Right renal pelvis (tissue), 4 donors: ENCODE data around the gene BIRC7. TPM values are rescaled to one million over a fixed set of nuclear protein-coding genes. Genes with fewer than 3 reads are reported as not detected.

Experiments
- DNase-seq, 4 donors: peaks; one replicate each; pipeline ENCODE4 v3.0.0-alpha.2; 2013; ENCODE audit warnings: low read depth in 4 of 4, low spot score in 3 of 4, missing footprints in 1 of 4
- polyA plus RNA-seq, 4 donors: library from polyadenylated mRNA; unstranded; fragments of 120-200 nt; gene quantifications; one replicate each; pipeline ENCODE4 v1.2.1, GENCODE V29; 2013; ENCODE audit not compliant: insufficient read length in 4 of 4

BIRC7 gene
- polyA plus RNA-seq, 4 donors, result 0.44 to 2.7 (median 2.1) TPM

DNA sequence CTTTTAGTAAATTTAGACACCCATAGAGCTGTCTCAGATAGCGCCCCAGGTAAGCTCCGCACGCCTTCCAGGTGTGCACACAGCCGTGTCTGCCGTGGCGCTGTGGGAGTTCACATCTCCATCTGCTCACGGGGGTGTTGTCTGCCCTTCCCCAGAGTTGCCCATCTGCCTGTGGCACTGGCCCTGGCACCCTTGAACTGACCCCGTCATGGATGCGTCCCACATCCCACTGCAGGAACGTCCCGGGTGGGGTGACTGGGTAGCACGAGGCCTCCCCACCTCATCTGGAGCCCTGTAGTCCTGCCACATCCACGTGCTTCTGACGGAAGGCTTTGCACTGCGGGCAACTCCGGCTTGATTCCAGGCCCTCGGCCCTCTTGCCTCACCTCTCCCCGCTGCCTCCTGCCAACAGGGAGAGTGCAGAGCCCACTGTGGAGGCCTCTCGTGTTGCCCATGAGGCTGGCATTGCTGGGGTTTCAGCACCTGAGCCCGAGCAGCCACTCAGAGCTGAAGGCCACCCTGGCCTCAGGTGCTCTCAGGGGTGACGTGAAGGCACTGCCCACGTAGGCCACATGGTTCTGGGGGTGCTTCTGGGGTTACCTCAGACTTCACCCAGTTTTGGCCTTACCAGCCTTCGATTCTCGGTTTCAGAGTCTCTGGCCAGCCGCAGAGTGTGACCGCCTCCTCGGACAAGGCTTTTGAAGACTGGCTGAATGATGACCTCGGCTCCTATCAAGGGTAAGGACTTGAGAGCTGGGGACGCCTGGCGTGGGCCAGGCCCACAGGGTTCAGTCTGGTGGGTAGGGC lies 42.0 kb downstream of the BIRC7 start:
- no peak for DNase-seq

DNA sequence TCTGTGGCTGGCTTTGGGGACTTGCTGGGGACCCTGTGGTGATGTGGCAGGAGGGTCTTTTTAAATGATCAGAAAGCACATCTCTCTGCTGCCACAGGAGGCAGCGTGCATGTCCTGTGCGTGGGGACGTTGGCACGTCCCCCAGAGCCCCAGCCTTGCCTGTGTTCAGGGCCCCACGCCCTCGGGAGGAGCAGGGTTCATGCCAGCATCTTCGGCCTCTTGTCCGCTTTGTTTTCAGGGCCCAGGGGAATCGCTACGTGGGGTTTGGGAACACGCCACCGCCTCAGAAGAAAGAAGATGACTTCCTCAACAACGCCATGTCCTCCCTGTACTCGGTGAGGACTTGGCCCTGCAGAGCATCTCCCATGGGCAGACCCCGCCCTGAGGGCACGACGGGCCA lies 43.0 kb downstream of the BIRC7 start:
- no peak for DNase-seq

DNA sequence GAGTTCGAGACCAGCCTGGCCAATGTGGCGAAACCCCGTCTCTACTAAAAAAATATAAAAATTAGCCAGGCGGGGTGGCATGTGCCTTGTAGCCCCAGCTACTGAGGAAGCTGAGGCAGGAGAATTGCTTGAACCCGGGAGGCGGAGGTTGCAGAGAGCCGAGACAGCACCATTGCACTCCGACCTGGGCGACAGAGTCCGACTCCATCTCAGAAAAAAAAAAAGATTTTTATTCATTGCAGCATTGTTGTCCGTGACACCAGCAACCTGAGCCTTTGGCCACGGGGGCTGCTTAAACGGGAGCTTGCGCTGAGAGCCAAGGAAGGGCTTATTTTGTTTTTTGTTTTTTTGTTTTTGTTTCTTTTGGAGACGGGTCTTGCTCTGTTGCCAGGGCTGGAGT lies 44.2 kb downstream of the BIRC7 start:
- no peak for DNase-seq

DNA sequence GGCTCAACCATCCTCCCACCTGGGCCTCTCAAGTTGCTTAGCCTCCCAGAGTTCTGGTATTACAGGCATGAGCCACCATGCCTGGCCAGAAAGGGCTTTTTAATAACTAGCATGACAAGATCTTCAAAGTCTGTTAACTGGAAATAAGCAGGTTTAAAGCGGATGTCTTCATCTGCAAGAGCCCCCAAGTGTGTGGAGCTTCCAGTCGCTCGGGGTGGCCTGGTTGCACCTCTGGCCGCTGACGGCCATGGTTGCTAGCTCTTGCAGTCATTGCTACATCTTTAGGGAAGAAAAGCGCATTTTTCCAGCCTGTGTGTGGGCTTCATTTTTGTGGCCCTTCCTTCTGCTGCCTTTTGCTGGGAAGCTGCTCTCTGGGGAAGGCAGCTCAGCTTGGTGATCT lies 44.7 kb downstream of the BIRC7 start:
- no peak for DNase-seq

DNA sequence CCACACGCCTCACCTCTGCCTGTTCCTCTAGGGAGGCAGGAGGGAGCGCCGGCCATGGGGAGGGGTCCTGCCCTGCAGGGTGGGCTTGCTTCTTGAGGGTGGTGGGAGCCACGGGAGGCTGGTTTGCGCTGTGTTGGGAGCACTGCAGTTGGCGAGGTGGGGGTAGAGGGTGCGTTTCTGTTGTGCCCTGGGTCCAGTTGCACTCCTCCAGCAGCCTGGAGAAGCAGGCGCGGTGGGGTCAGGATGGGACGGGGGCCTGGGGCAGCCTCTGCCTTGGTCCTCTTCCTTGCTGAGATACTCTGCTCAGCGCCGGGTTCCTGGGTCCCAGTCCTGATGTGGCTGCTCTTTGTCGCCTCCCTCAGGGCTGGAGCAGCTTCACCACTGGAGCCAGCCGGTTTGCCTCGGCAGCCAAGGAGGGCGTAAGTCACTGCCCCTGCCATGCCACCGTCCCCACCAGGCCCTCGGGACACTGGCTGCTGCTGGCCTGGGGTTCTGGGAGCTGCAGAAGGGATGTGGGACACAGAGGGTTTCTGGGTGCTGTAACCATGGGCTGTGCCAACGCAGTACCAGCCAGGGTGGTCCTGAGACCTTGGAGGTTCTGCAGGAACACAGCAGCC lies 45.3 kb downstream of the BIRC7 start:
- no peak for DNase-seq

DNA sequence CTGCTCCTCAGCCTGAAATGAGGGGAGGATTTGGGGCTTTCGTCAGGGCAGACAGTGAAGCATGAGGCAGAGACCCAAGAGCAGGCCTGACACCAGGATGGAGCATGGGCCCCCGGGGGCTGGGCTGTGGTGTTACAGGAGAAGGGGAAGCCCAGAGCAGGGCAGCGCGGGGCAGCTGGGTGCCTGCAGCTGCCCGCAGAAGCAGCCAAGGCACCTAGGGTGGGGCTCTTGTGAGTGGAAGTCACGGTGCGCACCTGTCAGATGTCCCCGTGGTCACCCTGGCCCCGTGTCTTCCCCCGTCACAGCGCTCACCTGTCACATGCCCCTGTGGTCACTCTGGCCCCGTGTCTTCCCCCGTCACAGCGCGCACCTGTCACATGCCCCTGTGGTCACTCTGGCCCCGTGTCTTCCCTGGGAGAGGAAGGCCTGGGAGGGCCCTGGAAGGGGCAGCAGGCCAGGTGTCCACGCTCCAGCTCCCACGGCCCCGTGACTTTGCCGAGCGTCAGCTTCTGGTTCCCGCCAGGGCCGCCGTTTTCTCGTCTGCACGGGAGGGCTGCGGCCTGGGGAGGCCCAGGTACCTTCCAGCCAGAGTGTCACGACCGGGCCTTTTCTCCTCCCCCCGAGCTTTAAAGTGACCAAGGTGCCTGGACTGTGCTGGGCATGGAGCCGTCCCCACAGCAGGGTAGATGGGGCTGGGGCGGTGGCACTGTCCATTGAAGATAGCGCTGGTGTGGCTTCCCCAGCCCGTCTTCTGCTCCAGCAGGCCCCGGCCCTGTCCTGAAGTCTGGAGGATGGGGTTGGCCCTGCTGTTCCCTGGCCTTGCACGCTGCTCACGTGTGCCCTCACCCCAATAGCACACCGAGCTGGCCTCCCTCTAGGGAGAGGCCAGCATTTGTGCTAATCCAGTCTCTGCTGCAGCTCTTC lies 46.3 kb downstream of the BIRC7 start:
- DNase-seq, result no peak

DNA sequence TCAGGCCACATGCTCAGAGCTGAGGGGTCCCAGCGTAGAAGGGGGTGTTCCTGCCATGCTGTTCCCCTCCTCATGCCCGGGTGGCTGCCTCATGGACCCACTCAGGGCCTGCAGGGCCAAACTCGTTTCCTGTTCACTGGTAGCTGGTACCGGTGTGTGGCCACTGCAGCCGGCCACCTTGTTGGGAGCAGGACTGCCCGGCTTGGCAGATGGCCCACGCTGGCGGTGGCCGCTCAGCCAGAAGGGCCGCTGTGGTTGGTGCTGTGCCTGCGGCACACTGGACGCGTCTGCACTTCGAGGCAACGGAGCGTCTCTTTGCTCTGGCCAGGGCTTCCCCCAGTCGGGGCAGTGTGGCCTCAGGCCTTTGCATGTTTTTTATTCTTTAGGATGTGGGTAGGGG lies 47.2 kb downstream of the BIRC7 start:
- DNase-seq, result no peak

DNA sequence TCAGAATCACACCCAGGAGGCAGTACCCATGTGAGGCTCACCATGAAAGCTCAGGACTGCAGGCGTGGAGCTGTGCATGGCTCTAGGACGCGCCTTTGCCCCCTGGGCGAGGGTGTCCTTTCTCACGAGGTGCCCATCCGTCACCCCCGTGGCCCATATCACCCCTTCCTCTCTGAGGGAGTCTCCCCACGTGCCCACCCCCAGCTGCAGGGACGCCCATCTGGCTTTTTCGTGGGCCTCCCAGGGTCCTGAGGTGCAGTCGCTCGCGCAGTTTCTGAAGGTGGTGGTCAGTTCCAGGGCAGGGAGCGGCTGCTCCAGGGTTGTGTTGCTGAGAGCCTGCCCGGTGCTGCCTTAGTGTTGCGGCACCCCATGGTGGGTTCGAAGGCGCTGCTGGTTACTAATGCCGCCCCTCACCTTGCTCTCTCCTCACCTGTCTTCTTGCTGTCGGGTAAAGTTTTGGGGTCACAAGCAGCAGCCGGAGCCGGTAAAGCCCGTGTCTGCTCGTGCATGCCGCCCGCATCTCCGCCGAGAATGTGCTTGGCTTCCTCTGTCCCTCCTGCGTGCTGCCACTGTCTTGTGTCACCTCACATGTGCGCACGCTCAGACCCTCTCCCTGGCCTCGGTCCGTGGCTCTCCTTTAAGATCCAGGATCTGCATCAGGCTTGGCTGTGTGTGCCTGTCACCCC lies 47.8 kb downstream of the BIRC7 start:
- DNase-seq, result no peak

DNA sequence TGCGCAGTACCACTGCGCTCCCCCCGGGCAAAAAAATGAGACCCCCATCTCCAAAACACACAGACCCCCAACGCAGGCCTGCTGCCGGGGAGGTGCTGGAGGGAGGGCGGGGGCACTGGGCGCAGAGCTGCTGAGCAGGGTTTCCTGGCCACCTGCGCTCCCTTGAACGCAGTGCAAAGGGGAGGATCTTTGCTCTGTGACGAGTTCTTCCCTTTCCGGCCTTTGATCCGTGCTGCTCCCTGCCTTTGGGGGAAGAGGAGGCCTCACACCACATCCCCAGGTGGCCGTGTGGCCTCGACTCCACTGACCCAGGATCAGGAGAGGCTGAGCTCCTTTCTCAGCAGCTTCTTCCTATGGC lies 48.4 kb downstream of the BIRC7 start:
- DNase-seq, result no peak

DNA sequence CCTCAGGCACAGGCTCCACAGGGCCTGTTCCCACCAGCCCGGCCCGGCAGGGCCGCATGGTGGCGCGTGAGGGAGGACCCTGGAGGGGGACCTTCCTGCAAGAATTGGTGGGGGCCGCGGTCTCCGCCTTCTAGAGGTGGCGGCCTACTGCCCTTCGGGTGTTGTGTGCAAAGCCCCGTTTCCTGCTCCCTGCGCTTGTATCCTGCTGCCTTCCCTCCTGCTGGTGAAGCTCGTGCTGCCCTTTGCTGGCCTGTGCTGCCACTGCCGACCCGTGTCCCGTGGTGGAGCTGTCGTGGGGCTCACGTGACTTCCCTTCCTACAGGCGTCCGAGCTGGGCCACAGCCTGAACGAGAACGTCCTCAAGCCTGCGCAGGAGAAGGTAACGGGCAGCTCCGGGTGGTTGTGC lies 48.8 kb downstream of the BIRC7 start:
- DNase-seq, result no peak

DNA sequence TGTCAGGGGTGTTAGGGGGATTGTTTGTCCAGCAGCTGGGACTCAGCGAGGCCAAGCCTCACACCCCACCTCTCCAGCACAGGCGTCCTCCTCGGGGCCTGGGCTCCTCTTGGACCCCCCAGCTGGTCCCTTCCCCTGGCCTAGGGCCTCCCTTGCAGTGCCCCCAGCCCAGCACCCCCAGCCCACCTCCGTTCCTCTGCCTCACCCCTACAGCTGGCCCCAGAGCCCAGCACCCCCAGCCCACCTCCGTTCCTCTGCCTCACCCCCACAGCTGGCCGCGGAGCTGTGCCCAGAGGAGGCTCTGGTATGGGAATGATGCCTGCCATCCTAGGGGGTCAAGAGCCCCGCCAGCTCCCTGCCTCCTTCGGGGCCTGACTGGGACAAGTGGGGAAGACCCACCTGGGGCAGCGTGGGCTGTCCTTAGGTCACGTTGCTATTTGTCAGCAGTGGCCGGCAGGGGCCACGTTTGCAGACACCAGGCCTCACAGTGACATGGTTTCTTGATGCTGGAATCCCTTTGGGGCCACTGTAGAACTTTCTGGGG lies 49.3 kb downstream of the BIRC7 start:
- DNase-seq, result no peak

DNA sequence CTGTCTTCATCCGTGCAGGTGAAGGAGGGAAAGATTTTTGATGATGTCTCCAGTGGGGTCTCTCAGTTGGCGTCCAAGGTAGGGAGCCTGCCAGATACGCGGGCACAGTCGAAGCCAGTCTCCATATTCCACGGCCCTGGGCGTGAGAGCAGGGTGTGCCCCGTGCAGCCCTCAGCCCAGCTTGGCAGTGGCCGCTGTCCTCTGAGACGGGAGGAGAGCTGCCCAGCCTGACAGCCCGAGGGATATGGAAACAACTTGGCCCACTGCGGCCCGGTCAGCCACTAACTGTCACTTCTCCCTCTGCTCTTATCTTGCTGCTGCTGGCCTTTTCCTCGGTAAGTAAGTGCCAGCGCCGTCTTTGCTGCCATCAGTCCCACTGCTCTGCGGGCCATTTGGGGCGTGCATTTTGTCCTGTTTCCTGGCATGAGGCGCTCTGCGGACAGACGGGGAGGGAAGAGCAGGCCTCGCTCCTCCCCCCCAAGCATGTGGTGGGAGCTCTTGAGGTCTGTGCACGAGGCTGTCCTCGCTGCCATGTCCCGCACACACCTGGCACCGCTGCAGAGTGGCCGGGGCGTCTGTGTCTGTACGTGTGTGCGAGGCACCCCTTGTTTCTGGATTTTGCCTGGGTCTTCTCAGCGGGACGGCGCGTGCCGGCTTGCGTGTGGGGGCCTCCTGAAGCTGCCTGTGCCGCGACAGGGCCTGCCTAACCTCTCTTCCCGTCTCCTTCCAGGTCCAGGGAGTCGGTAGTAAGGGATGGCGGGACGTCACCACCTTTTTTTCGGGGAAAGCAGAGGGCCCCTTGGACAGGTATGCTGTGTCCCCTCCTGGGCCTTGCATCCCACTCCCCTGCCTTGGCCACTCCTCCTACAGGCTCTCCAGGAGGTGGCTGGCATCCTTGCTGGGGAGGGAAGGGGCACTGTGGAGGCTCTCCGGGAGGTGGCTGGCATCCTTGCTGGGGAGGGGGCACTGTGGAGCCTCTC lies 50.2 kb downstream of the BIRC7 start:
- DNase-seq, result no peak

DNA sequence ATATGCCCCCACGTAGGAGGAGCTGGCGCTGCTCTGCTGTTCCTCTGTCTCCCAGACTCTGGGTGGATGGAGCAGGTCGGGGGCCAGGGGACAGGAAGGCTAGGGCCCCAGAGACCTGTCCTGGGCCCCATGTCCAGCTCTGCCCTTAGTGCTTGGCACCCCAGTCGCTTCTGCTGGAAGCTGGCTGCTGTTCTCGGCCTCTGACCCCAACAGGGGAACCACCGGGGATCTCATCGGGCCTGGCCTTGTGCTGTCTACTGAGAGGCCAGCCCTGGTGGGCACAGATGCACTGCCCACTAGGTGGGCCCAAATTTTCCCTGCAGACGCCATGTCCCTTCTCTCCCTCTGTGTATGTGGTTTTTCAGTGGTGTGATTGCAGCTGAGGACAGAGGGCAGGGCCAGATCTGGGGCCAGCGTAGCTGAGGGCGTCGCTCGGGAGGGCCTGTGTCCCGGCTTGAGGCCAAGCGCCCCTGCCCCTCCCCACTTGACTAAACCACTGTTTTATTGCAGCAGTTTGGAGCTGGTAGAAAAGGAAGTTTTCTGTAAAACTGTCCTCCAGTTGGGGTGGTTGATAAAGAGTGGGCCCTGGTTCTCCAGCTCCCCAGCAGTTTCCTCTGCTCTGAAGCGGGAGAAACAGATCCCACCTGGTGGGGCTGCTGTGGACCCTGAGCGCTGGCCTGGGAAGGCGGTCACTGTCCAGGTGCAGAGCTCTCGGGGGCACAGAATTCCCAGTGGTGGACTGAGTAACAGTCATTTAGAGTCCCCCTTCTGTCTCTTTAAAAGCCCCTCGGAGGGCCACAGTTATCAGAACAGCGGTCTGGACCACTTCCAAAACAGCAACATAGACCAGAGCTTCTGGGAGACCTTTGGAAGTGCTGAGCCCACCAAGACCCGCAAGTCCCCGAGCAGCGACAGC lies 51.3 kb downstream of the BIRC7 start:
- no peak for DNase-seq

DNA sequence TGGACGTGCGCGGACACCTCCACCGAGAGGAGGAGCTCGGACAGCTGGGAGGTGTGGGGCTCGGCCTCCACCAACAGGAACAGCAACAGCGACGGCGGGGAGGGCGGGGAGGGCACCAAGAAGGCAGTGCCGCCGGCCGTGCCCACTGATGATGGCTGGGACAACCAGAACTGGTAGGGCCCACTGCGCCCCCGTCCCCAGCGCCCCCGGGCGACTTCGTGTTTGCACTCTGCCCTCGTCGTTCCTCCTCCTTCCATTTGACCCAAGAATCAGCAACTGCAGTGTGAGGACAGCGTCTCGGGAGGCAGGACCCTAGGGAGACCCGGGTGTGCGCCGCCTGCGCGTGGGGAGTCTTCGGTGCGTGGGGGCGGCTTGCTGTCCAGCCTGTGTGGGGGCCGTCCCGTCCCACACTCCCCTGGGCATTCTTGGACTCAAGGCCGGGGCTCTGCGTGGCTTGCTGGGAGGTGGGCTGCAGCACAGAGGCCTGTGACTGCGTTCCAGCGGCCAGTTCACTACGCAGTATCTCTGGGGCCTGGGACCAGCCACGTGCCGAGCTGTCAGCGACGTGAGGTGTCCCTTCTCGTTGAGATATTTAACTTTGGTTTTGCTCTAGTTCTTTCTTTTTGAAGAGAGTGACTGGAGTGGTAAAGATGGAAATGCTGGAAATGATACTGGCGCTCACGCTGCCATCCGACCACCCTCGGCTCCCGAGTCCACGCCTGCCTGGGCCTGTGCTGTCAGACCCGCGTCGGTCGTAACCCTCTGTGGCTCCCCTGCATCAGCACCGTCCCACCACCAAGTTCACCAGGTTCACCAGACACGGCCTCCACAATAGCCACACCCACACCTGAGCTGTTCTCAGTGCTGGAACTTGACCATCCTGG lies 52.2 kb downstream of the BIRC7 start:
- DNase-seq, result no peak

DNA sequence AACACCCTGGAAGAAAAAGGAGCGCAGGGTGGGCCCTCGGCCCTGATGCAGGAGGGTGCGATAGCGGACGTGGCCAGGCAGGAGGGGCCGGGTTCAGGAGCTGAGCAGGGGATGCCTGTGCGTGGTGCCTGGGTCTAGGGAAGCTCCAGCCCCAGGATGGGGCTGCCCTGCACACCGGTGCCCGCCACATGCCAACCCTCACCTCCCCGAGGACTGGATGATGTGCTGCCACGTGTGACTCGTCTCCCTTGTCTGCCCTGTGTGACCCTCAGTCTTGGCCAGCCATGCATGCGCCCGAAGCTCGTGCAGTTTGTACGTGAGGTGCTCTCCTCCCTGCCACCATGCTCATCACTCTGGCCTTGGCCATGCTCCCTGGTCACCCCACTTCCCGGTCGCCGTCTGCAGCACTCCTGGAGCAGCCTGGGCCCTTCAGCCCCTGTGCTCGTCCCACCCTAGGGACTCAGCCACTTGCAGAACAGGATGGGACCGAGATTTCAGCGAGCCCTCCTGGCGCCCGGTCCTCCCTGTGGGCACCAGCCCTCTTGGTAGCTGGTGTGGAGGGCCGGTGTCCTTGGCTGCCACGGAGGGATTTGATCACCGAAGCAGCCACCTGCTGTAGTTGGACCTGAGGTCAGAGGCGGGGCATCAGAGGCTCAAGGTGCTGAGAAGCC lies 53.0 kb downstream of the BIRC7 start:
- DNase-seq, result no peak

DNA sequence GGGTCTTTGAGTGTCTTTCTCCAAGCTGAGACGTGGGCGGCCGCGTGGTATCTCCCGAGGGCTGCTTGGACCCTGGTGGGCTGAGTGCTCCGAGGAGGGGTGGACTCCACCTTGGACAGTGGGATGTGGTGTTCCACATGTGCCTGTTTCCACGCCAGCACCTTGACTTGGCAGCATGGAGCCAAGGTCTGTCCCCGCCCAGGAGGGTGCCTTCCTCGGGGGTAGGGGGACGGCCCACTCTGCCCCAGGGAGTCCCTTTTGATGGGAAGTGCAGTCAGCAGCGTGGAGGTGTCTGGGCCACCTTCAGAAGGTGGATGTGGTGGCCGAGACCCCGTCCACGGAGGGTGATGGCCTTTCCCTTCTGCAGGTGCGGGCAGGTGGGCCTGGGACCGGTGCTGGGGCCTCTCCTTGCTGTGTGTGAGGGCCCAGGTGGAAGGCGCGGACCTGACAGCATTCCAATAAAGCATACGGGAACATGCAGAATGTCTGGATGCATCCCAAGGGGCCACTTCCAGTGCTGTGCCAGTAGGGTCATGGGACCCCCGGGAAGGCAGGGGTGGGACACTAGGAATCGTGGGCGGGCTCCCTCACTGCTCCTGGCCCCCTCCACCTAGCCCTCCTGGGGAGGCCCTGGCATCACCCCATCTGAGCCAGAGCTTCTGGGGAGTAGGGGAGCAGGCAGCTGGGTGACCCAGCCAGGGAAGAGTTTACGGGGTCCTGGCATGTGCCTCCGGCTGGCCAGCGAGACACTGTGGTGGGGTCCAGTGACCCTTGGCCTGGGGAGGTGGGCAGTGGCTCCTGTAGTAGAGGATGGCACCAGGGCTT lies 53.8 kb downstream of the BIRC7 start:
- no peak for DNase-seq
